NCI-H460 (cell line): ENCODE data around the gene TMEM101. TPM values are rescaled to one million over a fixed set of nuclear protein-coding genes. Genes with fewer than 3 reads are reported as not detected.
"Not testable (repeated sequence)": the region's sequence is repeated elsewhere in the genome, so short reads cannot be mapped to it uniquely, and the experiment has no call there.

ENCODE experiments used
- DNase-seq: peaks from one replicate; pipeline ENCODE4 v3.0.0-alpha.2; 2016; ENCODE audit warnings: low read depth; ENCODE audit errors: extremely low read depth
- total RNA-seq: library from RNA; depleted of rRNA; stranded (reverse); fragments of >200 nt; shearing (Covaris generic); gene quantifications from 2 replicates; pipeline ENCODE4 v1.2.3, GENCODE V29; 2014

TMEM101 gene
- total RNA-seq, 1 experiment from 2014 or later, result 40.0 TPM

GRCh38 chr17:44002141-44002848 is 12.5 kb downstream of the TMEM101 start:
- DNase-seq, result peak; percentile 38

- no peak for DNase-seq
Measured at GRCh38 chr17:44001461-44001920, 13.3 kb downstream of the TMEM101 start.

GRCh38 chr17:44000871-44001460 is 13.8 kb downstream of the TMEM101 start:
- no peak for DNase-seq

- no peak for DNase-seq
Measured at GRCh38 chr17:44000141-44000860, 14.5 kb downstream of the TMEM101 start.

GRCh38 chr17:43999024-43999423 is 15.7 kb downstream of the TMEM101 start:
- DNase-seq, result no peak

GRCh38 chr17:43998552-43998951 is 16.2 kb downstream of the TMEM101 start:
- DNase-seq, result no peak

- not testable (repeated sequence) for DNase-seq
Measured at GRCh38 chr17:43997180-43997579, 17.6 kb downstream of the TMEM101 start.

GRCh38 chr17:43995150-43995471 is 19.7 kb downstream of the TMEM101 start:
- DNase-seq, result no peak

- peak; percentile 70 for DNase-seq
Measured at GRCh38 chr17:43994272-43995149, 20.3 kb downstream of the TMEM101 start.

GRCh38 chr17:43992641-43993040 is 22.1 kb downstream of the TMEM101 start:
- DNase-seq, result no peak

- no peak for DNase-seq
Measured at GRCh38 chr17:43988301-43988700, 26.5 kb downstream of the TMEM101 start.

- no peak for DNase-seq
Measured at GRCh38 chr17:43987131-43988021, 27.4 kb downstream of the TMEM101 start.

- DNase-seq, result no peak
Measured at GRCh38 chr17:43986225-43986981, 28.4 kb downstream of the TMEM101 start.

GRCh38 chr17:43984521-43984920 is 30.2 kb downstream of the TMEM101 start:
- no peak for DNase-seq

GRCh38 chr17:43983515-43984411 is 31.0 kb downstream of the TMEM101 start:
- DNase-seq, result peak; percentile 14

- no peak for DNase-seq
Measured at GRCh38 chr17:43983196-43983514, 31.6 kb downstream of the TMEM101 start.

- DNase-seq, result no peak
Measured at GRCh38 chr17:43982171-43982570, 32.6 kb downstream of the TMEM101 start.

GRCh38 chr17:43979671-43980070 is 35.1 kb downstream of the TMEM101 start:
- no peak for DNase-seq
